ENCODE measurements around the gene MYH6. TPM values are rescaled to one million over a fixed set of nuclear protein-coding genes. Genes with fewer than 3 reads are reported as not detected.

MYH6 gene
- total and polyA plus RNA-seq, 10 donors: 0.35 to 0.82 (median 0.40) TPM; not detected in 6

DNA sequence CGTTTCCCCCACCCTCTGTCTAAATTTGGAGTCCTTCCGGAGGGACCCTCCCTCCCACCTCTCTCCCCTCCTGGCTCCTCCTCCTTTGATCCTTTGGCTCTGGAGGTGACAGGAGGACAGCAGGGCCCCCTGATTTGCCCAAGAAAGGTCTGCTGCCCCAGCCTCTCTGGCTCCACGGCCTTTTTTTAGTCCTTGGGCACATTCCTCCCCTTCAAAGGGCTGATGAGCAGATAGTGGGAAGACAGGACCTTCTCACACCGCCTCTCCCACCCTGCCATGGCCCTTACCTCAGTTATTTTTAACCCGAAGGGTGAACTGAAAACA, 196 bp upstream of the MYH6 start:
- no peak for DNase-seq
- peaks cover 0 to 84% (median 0%) of the 10 kb centered on the region in 7 donors for H3K27me3 ChIP-seq (replicated peaks in 1 of 7)
- intact Hi-C loops (cut with DNase I; ENCODE audit: low total_unique reads): no loop called here
- H3K4me3 ChIP-seq: no peak overlapping the region
- no peaks in the 10 kb centered on the region for H3K36me3 ChIP-seq
- no peaks in the 10 kb centered on the region for H3K4me1 ChIP-seq
- no peak overlapping the region for H3K27ac ChIP-seq
- TF ChIP-seq, protein P1, sequence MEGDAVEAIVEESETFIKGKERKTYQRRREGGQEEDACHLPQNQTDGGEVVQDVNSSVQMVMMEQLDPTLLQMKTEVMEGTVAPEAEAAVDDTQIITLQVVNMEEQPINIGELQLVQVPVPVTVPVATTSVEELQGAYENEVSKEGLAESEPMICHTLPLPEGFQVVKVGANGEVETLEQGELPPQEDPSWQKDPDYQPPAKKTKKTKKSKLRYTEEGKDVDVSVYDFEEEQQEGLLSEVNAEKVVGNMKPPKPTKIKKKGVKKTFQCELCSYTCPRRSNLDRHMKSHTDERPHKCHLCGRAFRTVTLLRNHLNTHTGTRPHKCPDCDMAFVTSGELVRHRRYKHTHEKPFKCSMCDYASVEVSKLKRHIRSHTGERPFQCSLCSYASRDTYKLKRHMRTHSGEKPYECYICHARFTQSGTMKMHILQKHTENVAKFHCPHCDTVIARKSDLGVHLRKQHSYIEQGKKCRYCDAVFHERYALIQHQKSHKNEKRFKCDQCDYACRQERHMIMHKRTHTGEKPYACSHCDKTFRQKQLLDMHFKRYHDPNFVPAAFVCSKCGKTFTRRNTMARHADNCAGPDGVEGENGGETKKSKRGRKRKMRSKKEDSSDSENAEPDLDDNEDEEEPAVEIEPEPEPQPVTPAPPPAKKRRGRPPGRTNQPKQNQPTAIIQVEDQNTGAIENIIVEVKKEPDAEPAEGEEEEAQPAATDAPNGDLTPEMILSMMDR (IDR thresholded peaks at IDR 0.05 in 8 of 11, conservative IDR thresholded peaks at IDR 0.05 in 3 of 11): no peak
- TF ChIP-seq POLR2A (IDR thresholded peaks at IDR 0.05) (no peak), POLR2AphosphoS5 (IDR thresholded peaks at IDR 0.05) (no peak)
- WGBS, 5 donors: 51 to 70% (median 66%) methylated on average over 5 of the region's 5 CpGs
- H3K9me3 ChIP-seq: no peaks in the 10 kb centered on the region

DNA sequence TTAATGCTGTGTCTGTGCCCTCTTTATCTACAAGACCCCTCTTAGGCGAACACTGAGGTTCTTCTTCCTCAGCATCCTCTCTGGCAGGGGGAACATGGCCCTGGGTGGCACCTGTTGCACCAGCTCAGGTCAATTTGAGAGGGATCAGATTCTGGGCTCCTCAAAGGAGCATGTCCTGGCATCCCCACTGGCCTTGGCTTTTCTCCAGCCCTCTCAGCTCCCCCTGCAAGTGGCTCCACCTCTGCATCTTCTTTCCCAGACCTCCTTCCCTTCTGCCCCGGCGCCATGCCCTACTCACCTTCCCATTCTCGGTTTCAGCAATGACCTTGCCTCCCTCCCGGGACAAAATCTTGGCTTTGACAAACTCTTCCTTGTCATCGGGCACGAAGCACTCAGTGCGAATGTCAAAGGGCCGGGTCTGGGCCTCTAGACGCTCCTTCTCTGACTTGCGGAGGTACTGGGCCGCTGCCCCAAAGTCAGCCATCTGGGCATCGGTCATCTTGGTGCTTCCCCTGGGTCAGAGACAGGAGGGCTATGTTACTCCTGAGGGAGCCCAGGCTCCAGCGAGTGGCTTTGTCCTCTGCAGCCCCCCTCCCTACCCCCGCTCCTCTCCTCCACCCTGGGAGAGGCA, 1.2 kb downstream of the MYH6 start:
- no peak for DNase-seq
- intact Hi-C loops (cut with DNase I; ENCODE audit: low total_unique reads): no loop called here
- Histone ChIP-seq H3K27ac (no peak overlapping the region), H3K9me3 (no peaks in the 10 kb centered on the region), H3K4me3 (no peak overlapping the region), H3K4me1 (no peaks in the 10 kb centered on the region), H3K27me3 (replicated peaks in 1 of 7) (peaks cover 0 to 83% (median 0%) of the 10 kb centered on the region in 7 donors), H3K36me3 (no peaks in the 10 kb centered on the region)
- TF ChIP-seq POLR2A (IDR thresholded peaks at IDR 0.05): no peak
- TF ChIP-seq POLR2AphosphoS5 (IDR thresholded peaks at IDR 0.05): no peak
- TF ChIP-seq, protein P1 (IDR thresholded peaks at IDR 0.05 in 8 of 11, conservative IDR thresholded peaks at IDR 0.05 in 3 of 11): no peak
- WGBS, 5 donors: 85 to 93% (median 89%) methylated on average over 15 of the region's 15 CpGs

DNA sequence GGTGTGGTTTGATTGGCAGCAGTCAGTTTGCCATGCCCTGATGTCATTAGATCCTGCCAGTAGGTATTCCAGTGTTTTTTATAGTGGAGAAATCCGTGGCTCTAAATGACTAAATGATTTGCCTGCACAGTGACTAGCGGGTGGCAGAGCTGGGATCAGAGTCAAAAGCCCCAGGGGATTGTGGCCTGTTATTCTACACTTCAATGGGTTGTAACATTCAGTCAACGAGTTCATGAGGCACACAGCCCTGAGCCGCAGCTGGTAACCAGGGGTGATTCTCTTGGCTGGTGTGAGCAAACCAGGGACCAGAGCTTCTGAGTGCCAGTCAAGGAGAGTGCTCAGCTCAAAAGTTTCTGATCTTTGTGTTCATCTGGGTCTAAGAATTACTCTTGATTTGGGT, 1.8 kb downstream of the MYH6 start:
- no peak for TF ChIP-seq POLR2A (IDR thresholded peaks at IDR 0.05)
- TF ChIP-seq POLR2AphosphoS5 (IDR thresholded peaks at IDR 0.05): no peak
- TF ChIP-seq, protein P1 (IDR thresholded peaks at IDR 0.05 in 8 of 11, conservative IDR thresholded peaks at IDR 0.05 in 3 of 11): no peak
- intact Hi-C loops (cut with DNase I; ENCODE audit: low total_unique reads): no loop called here
- Histone ChIP-seq H3K27me3 (replicated peaks in 1 of 7) (peaks cover 0 to 80% (median 0%) of the 10 kb centered on the region in 7 donors), H3K36me3 (no peaks in the 10 kb centered on the region), H3K4me3 (no peak overlapping the region), H3K4me1 (no peaks in the 10 kb centered on the region), H3K27ac (no peak overlapping the region), H3K9me3 (no peaks in the 10 kb centered on the region)
- WGBS, 5 donors: 46 to 67% (median 60%) methylated on average over 3 to 4 of the region's 4 CpGs
- no peak for DNase-seq

DNA sequence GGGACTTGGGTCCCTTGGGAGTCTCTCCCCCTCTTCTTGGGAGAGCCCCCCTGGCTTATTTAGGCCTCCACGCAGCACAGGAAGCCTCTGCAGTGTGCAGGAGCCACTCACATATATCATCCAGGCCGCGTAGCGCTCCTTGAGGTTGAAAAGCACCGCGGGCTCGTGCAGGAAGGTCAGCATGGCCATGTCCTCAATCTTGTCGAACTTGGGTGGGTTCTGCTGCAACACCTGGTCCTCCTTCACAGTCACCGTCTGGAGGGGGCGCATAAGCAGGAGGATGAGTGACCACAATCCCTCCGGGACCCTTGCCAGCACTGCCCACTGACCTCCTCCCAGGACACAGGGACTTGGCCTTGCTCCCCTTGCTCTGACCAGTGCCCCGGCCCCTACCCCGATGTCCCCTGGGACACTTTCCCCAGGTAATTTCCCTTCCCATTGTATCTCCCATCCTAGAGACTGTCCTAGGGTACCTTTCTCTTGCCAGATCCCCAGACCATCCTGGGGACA, 2.5 kb downstream of the MYH6 start:
- TF ChIP-seq, protein P1 (IDR thresholded peaks at IDR 0.05 in 8 of 11, conservative IDR thresholded peaks at IDR 0.05 in 3 of 11): no peak
- TF ChIP-seq POLR2A (IDR thresholded peaks at IDR 0.05) (no peak), POLR2AphosphoS5 (IDR thresholded peaks at IDR 0.05) (no peak)
- H3K27me3 ChIP-seq (replicated peaks in 1 of 7): peaks cover 0 to 76% (median 0%) of the 10 kb centered on the region in 7 donors
- no peak overlapping the region for H3K4me3 ChIP-seq
- DNase-seq: no peak
- no peaks in the 10 kb centered on the region for H3K9me3 ChIP-seq
- no peaks in the 10 kb centered on the region for H3K4me1 ChIP-seq
- WGBS, 5 donors: 70 to 81% (median 80%) methylated on average over 10 to 13 of the region's 13 CpGs
- H3K36me3 ChIP-seq: no peaks in the 10 kb centered on the region
- H3K27ac ChIP-seq: no peak overlapping the region
- intact Hi-C loops (cut with DNase I; ENCODE audit: low total_unique reads): no loop called here

Measured in spleen (tissue), 11 donors.